PC-3 (cell line): ENCODE data around the gene IDH3A.

Experiments used
- CTCF ChIP-seq: fragments of 300-600 bp; sonication (generic); conservative IDR thresholded peaks from 2 replicates; pipeline ENCODE4 v1.5.1; 2017; ENCODE audit warnings: antibody characterized with exemption, low read depth, mild to moderate bottlenecking, low read length
- EZH2 ChIP-seq: fragments of 300-600 bp; sonication (generic); IDR thresholded peaks from one replicate; pipeline ENCODE4 v1.6.1; 2017; ENCODE audit warnings: antibody characterized with exemption, mild to moderate bottlenecking, low read length; ENCODE audit not compliant: unreplicated experiment

- no peak for TF ChIP-seq CTCF
- no peak for TF ChIP-seq EZH2
Observed at GRCh38 chr15:78130466-78131294, 18.5 kb upstream of the IDH3A start.
